Calu3 (cell line): ENCODE data around the gene URM1. TPM values are rescaled to one million over a fixed set of nuclear protein-coding genes. Genes with fewer than 3 reads are reported as not detected.

Source experiments
- BruUV-seq: library from RNA; stranded (reverse); fragments of 400-500 nt; replicated peaks from 2 replicates; lab custom pipeline; 2021; lab: Mats Ljungman, UMichigan
- CTCF ChIA-PET: fragments of 300-600 bp; sonication (Branson Sonifier 250); formaldehyde crosslinking; loops from one replicate; lab custom pipeline; 2022; ENCODE audit warnings: antibody characterized with exemption; lab: Charles Lee
- DNase-seq: peaks from one replicate; pipeline ENCODE4 v3.0.0; 2022
- H3K27ac Mint-ChIP-seq: one replicate; pipeline ENCODE4 v1.8.0; 2022; ENCODE audit warnings: mixed read lengths; ENCODE audit not compliant: unreplicated experiment
- H3K27me3 Mint-ChIP-seq: one replicate; pipeline ENCODE4 v1.8.0; 2022; ENCODE audit warnings: mixed read lengths; ENCODE audit not compliant: unreplicated experiment
- H3K36me3 Mint-ChIP-seq: one replicate; pipeline ENCODE4 v1.8.0; 2022; ENCODE audit warnings: mild to moderate bottlenecking, moderate library complexity, mixed read lengths; ENCODE audit not compliant: insufficient read depth, unreplicated experiment
- H3K4me1 Mint-ChIP-seq: one replicate; pipeline ENCODE4 v1.8.0; 2022; ENCODE audit warnings: mild to moderate bottlenecking, low read depth, mixed read lengths; ENCODE audit not compliant: unreplicated experiment
- H3K4me3 Mint-ChIP-seq: one replicate; pipeline ENCODE4 v1.8.0; 2022; ENCODE audit warnings: mild to moderate bottlenecking, low read depth, moderate library complexity, mixed read lengths; ENCODE audit not compliant: unreplicated experiment
- H3K9me3 Mint-ChIP-seq: one replicate; pipeline ENCODE4 v1.8.0; 2022; ENCODE audit warnings: low read depth, mixed read lengths; ENCODE audit not compliant: unreplicated experiment
- intact Hi-C: fragments of 100-400 bp; cut with micrococcal nuclease; formaldehyde crosslinking; loops from one replicate; pipeline ENCODE4 v1.10.0; 2022; ENCODE audit not compliant: unreplicated experiment
- total RNA-seq: library from RNA; stranded (reverse); gene quantifications from 2 replicates; pipeline ENCODE4 v1.2.3, GENCODE V29; 2022
- TF ChIP-seq, protein P1 (sequence below): fragments of 200-600 bp; IDR thresholded peaks from one replicate; pipeline ENCODE4 v1.8.0; 2022; ENCODE audit warnings: antibody characterized with exemption; ENCODE audit not compliant: unreplicated experiment

URM1 gene
- total RNA-seq, 1 experiment from 2014 or later = 38.6 TPM

DNA sequence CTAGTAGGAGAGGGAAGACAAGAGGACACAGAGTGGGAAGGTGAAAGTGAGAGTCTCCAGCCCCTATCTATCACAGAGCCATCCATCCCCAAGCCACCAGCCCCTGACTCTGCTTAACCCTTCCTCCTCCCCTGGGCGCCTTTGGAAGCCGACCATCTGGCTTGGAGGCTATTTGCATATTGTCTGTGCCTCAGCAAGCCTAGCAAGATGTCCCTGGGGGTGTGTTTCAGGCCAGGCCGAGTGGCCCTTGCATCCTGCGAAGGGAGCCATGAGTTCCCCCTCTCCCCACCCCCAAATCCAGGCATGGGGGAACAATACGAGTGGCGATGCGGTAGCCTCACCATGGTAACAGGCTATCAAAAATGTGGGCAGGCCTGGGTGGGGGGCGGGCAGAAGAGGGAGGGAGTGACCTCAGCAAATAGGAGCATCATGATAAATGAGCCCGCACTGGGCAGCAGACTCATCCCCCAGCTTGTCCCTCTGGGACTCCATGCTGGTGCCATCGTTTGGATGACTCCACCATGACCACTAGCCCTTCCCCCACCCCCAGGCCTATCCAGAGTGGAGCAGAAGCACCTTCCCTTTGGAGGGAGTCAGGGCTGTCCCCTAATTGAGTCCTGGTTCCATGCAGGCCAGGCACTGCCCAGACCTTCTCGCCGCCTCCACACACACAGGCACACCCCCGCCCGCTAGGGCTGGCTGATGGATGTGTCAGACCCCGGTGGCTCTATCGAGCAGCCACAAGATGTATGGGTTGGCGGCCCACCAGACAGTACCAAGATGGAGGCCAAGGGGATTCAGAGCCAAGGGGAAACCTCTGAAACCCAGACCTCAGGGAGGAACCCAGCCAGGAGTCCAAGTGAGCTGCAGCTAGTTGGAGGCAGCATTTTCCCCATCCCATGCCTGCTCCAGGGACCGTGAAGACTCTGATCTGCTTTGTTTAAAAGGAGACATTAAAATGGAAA lies 14.6 kb downstream of the URM1 start:
- no peak overlapping the region for H3K27ac Mint-ChIP-seq
- H3K4me1 Mint-ChIP-seq = no peaks in the 10 kb centered on the region
- no TSS peak for BruUV-seq
- H3K9me3 Mint-ChIP-seq = no peaks in the 10 kb centered on the region
- DNase-seq = no peak
- TF ChIP-seq, protein P1, sequence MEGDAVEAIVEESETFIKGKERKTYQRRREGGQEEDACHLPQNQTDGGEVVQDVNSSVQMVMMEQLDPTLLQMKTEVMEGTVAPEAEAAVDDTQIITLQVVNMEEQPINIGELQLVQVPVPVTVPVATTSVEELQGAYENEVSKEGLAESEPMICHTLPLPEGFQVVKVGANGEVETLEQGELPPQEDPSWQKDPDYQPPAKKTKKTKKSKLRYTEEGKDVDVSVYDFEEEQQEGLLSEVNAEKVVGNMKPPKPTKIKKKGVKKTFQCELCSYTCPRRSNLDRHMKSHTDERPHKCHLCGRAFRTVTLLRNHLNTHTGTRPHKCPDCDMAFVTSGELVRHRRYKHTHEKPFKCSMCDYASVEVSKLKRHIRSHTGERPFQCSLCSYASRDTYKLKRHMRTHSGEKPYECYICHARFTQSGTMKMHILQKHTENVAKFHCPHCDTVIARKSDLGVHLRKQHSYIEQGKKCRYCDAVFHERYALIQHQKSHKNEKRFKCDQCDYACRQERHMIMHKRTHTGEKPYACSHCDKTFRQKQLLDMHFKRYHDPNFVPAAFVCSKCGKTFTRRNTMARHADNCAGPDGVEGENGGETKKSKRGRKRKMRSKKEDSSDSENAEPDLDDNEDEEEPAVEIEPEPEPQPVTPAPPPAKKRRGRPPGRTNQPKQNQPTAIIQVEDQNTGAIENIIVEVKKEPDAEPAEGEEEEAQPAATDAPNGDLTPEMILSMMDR = no peak
- CTCF ChIA-PET = no interaction called here
- peaks cover 4% of the 10 kb centered on the region for H3K36me3 Mint-ChIP-seq
- intact Hi-C loops = no loop called here
- no peaks in the 10 kb centered on the region for H3K27me3 Mint-ChIP-seq
- no peak overlapping the region for H3K4me3 Mint-ChIP-seq

DNA sequence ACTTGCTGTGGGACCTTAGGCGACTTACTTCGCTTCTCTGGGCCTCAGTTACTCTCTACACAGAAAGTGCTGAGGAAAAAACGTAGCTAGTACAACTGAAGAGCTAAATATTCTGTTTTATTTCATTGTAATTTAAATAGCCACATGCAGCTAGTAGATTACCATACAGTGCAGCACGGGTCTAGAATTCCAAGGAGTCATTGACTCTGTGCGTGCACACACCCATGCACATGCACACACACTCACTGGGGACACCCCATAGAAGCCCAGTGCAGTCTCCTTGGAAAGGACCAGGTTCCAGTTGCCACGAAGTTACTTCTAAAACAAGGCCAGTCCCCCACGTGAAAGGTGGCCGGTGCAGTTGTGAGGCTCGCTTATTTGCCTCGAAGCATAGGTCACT lies 17.0 kb downstream of the URM1 start:
- BruUV-seq = no TSS peak
- H3K27me3 Mint-ChIP-seq = no peaks in the 10 kb centered on the region
- no peak overlapping the region for H3K27ac Mint-ChIP-seq
- CTCF ChIA-PET = interaction anchor here (0.6 kb wide), 1 partner anchor 21 kb away, joined by 4 read pairs; no protein-coding TSS in a partner anchor
- H3K9me3 Mint-ChIP-seq = no peaks in the 10 kb centered on the region
- H3K4me3 Mint-ChIP-seq = no peak overlapping the region
- H3K36me3 Mint-ChIP-seq = peaks cover 4% of the 10 kb centered on the region
- intact Hi-C loops = no loop called here
- TF ChIP-seq, protein P1 = no peak
- no peak for DNase-seq
- no peaks in the 10 kb centered on the region for H3K4me1 Mint-ChIP-seq

DNA sequence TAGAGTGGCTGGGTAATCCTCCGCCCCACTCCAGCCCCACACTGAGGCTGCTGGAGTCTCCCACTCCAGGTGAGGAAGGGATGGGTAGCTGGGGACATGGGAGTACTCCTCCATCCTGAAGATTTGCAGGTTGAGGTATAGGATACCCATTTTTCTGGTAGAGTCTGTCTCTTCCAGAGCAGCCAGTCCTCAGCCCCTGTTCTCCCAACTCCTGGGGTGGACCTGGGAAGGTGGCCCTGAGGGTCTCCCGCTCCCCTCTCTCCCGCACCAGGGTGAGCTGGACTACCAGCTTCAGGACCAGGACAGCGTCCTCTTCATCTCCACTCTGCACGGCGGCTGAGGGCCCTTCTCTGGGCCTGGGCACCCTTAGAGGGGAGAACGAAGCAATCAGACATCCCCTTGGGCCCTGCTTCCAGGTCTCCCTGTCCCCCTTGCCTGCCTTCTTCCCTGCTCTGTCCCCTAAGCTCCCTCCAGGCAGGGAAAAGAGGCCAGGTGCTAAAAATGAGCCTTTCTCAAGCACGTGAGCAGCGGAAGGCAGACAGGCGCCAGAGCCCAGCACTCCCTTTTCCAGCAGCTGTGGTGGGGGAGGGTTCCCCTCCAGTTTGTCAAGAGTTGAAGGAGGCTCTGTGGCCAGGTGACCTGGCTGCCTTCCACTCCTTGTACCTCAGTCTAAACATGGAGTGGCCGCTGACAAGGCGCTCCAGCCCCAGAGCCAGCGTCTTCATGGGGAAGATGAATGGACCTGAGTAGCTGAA lies 18.4 kb downstream of the URM1 start:
- H3K27me3 Mint-ChIP-seq = no peaks in the 10 kb centered on the region
- TSS peak; percentile 63 for BruUV-seq
- H3K27ac Mint-ChIP-seq = no peak overlapping the region
- intact Hi-C loops = no loop called here
- peaks cover 10% of the 10 kb centered on the region for H3K36me3 Mint-ChIP-seq
- no peaks in the 10 kb centered on the region for H3K4me1 Mint-ChIP-seq
- no peak for DNase-seq
- TF ChIP-seq, protein P1 = no peak
- CTCF ChIA-PET = no interaction called here
- no peak overlapping the region for H3K4me3 Mint-ChIP-seq
- no peaks in the 10 kb centered on the region for H3K9me3 Mint-ChIP-seq

DNA sequence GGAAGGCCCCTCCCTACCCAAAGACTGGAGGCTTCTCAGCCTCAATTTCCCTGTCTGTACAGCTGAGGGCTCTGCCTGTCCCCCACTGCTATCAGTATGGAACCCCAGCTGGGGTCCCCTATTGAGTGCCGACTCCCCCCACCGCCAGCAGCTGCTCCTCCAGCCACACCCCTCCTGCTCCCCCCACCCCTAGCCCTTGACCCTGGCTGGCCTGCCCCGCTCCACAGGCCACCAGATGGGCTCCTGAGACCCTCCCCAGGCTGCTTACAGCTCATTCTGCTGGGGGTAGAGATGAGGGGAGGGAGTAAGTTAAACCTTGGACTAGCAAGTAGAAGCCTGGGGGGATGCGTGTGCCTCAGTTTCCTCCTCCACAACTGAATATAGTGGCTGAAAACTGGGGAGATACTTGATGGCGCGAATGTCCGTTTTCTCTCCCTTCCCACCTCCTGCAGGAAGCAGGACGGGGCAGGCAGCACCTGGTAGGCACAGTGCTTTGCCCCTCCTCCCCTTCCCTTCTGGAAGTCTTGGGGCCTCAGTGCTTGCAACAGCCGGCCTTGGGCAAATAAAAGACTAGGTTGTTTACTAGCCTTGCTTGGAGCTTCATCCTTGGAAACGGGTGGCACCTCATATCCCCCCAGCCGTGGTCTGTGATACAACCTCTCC lies 19.1 kb downstream of the URM1 start:
- CTCF ChIA-PET = no interaction called here
- Mint-ChIP-seq H3K27me3 (no peaks in the 10 kb centered on the region), H3K27ac (no peak overlapping the region), H3K9me3 (no peaks in the 10 kb centered on the region), H3K36me3 (peaks cover 10% of the 10 kb centered on the region), H3K4me3 (no peak overlapping the region), H3K4me1 (no peaks in the 10 kb centered on the region)
- BruUV-seq = no TSS peak
- TF ChIP-seq, protein P1 = no peak
- intact Hi-C loops = no loop called here
- no peak for DNase-seq
